Body of pancreas (tissue), 4 donors: Measurements from ENCODE around the gene PCSK5.

Source experiments
- CTCF ChIP-seq, 7 experiments: fragments of 450-650 bp in 4 of 7; fragments of 200-600 bp in 3 of 7; sonication (generic) in 3 of 7; IDR thresholded peaks; one replicate each; pipeline ENCODE4 v1.5.1; 2016 to 2019; ENCODE audit warnings: antibody characterized with exemption in 7 of 7
- POLR2A ChIP-seq, 3 donors: fragments of 450-650 bp; IDR thresholded peaks; one replicate each; pipeline ENCODE4 v1.6.1; 2016; ENCODE audit warnings: antibody characterized with exemption in 3 of 3, mild to moderate bottlenecking in 2 of 3

- TF ChIP-seq CTCF (IDR thresholded peaks at IDR 0.05) = no peak
- no peak for TF ChIP-seq POLR2A (IDR thresholded peaks at IDR 0.05)
Measured at GRCh38 chr9:76358628-76359280, 468.3 kb downstream of the PCSK5 start.
